ENCODE data around the gene C1QTNF12.
"Not testable (repeated sequence)": the region's sequence is repeated elsewhere in the genome, so short reads cannot be mapped to it uniquely, and the experiment has no call there.

Gene C1QTNF12

GRCh38 chr1:1197188-1197500, 49.4 kb downstream of the C1QTNF12 start:
- no peak for DNase-seq

- peak; percentile 48 for DNase-seq
These were observed 49.9 kb downstream of the C1QTNF12 start for GRCh38 chr1:1196431-1197187.

DNA sequence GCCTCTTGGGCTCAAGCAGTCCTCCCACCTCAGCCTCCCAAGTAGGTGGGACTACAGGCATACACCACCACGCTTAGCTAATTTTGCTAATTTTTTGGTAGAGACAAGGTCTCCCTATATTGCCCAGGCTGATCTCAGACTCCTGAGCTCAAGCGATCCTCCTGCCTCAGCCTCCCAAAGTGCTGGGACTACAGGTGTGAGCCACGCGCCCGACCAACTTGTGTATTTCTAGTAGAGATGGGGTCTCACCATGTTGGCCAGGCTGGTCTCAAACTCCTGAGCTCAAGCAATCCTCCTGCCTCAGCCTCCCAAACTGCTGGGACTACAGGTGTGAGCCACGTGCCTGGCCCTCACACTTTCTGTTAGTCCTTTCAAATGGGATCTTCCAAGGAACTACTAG, 50.8 kb downstream of the C1QTNF12 start:
- not testable (repeated sequence) for DNase-seq

DNA sequence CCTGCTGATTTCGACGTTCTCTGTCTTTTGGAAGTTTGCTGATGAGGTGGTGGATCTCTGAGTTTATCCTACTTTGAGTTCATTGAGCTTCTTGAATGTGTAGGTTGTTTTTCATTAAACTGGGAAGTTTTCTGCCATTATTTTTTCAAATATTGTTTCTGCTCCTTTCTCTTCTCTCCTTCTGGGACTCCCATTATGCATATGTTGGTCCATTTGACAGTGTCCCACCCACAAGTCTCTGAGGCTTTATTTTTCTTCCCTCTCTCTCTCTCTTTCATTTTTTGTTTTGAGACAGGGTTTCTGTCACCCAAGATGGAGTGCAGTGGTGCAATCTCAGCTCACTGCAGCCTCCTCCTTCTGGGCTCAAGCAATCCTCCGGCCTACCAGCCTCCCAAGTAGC, 51.8 kb downstream of the C1QTNF12 start:
- no peak for DNase-seq
